WI38 (cell line): ENCODE measurements around the gene ZNF502.
"Not testable (repeated sequence)": the region's sequence is repeated elsewhere in the genome, so short reads cannot be mapped to it uniquely, and the experiment has no call there.

Experiments used
- H3K4me3 ChIP-seq: 2 replicates; pipeline ENCODE4 v1.5.1; 2011; ENCODE audit warnings: low read depth, mild to moderate bottlenecking, control low read depth, low read length
- TF ChIP-seq, protein P1 (sequence below): IDR thresholded peaks from 2 replicates; pipeline ENCODE4 v1.5.1; 2012; ENCODE audit warnings: low read depth, mild to moderate bottlenecking, control low read depth, low read length

ZNF502 gene

DNA sequence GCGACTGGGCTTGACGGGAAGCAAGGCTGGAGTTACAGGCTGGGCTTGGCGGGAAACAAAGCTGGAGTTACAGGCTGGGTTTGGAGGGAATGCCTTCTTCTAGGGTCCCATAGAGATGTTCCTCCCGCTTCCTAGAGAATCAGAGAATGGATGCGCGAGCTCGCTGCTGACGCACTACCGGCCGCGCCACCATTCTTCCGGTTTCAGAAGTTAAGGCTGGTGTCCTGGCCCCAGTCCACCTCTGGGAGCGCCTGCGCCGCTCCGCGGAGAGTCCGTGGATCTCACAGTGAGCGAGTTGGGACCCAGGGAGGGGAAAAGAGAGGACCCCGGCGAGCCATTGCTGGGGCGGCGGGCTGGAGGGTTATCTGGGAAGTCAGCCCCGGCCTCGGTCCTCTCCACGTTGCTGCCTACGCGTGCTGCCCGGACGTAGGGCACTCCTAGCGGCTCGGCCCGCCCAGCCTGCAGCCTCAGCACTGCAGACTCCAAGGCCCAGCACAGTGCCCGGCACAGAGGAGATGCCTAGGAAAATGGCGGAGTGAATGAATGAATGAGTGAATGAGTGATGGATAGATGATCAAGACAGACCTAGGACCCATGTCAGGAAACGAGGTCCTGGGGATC lies at the start of gene ZNF502:
Gene ZNF502 (plus strand): TSS at position 206 of the 621 bp plus-strand sequence. CDS start 7,602 bp downstream, outside the sequence.
- TF ChIP-seq, protein P1, sequence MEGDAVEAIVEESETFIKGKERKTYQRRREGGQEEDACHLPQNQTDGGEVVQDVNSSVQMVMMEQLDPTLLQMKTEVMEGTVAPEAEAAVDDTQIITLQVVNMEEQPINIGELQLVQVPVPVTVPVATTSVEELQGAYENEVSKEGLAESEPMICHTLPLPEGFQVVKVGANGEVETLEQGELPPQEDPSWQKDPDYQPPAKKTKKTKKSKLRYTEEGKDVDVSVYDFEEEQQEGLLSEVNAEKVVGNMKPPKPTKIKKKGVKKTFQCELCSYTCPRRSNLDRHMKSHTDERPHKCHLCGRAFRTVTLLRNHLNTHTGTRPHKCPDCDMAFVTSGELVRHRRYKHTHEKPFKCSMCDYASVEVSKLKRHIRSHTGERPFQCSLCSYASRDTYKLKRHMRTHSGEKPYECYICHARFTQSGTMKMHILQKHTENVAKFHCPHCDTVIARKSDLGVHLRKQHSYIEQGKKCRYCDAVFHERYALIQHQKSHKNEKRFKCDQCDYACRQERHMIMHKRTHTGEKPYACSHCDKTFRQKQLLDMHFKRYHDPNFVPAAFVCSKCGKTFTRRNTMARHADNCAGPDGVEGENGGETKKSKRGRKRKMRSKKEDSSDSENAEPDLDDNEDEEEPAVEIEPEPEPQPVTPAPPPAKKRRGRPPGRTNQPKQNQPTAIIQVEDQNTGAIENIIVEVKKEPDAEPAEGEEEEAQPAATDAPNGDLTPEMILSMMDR = peak; percentile 19; the same call in 1 of the 2 replicates
- peak within 1 kb of the TSS; percentile 86 for H3K4me3 ChIP-seq

- TF ChIP-seq, protein P1 = no peak
Observed at GRCh38 chr3:44665173-44665572, 47.3 kb upstream of the ZNF502 start.

DNA sequence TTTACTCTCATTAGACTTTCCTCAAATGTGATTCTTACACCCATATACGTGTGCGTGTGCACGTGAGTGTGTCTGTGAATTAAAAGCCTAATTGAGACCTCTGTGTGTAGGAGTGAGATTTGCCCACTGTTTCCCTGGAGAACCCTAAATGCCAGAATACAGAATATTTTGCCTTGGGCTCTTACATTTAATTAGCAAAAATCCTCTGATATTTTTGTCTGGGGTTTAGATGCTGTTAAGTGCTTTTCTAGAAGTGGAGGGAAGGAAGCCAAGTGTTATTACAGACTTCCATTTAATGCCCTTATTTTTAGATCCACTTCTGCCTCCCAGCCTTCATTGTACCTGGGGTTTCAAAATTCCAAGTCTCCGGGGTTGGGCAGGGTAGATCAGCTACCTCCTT lies 46.1 kb upstream of the ZNF502 start:
- TF ChIP-seq, protein P1 = no peak
- no peak overlapping the region for H3K4me3 ChIP-seq

More at GRCh38 chr3:44665173-44665572, 47.3 kb upstream of the ZNF502 start:
- H3K4me3 ChIP-seq = no peak overlapping the region

- TF ChIP-seq, protein P1 = no peak
- H3K4me3 ChIP-seq = no peak overlapping the region
Observed at GRCh38 chr3:44669760-44670159, 42.7 kb upstream of the ZNF502 start.

- H3K4me3 ChIP-seq = not testable (repeated sequence)
Observed at GRCh38 chr3:44673466-44673865, 39.0 kb upstream of the ZNF502 start.

DNA sequence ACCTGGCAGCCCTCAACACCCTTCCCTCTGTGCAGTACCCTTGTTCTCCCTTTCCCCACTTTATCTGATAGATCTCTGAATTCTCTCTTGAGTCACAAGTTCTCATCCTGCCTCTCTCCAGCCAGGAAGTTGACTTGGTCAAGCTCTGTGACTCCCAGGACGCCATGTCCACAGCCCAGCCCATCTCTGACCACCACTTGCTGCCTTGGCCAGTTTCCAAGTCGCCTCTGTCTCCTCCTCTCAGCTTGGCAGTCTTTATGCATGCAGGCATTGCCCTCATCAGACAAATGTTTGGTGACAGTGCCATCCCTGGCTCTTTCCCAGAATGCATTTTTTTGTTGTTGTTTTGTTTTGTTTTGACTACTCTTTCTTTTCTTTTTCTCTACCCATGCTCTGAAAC lies 38.2 kb upstream of the ZNF502 start:
- no peak overlapping the region for H3K4me3 ChIP-seq
- TF ChIP-seq, protein P1 = no peak

DNA sequence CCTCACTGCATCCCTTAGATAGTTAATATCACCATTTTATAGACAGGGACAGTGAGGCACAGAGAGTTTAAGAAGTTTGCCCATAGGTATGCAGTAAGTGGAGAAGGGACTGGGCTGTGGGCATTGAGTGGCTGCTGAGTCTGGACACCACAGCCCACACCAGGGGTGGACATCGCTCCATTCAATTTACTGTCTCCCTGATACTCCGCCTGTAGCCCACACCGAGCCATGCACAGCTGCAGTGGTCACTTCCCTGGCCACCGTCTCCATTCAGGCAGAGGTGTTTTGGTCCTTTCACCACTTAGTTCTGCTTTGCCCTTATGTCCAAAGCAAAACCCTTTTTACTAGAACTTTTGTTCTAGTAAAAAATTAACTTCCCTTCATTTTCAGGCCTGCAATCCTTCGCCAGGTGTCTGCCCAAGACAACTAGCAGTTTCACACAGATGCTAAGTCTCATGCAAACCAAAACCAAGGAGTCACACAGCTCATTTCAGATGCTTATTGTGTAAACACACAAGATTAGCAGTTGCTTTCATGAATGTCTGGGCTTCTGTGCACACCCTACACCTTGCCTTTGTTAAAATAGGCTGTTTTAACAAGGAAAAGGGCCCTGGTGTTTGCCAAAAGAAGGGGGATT lies 33.9 kb upstream of the ZNF502 start:
- TF ChIP-seq, protein P1 = no peak
- H3K4me3 ChIP-seq = no peak overlapping the region
